HEK293 (cell line): ENCODE data around the gene PTH2.
A peak's percentile ranks its signal among the peaks of the same experiment; 100 is the strongest.

Experiments
- CTCF ChIA-PET: fragments of 350-600 bp; formaldehyde crosslinking; extraction: SDS; loops from one replicate; lab custom pipeline; 2021; ENCODE audit warnings: antibody characterized with exemption; lab: Yijun Ruan, JAX
- POLR2A ChIA-PET: fragments of 300-600 bp; formaldehyde crosslinking; extraction: SDS; loops from one replicate; lab custom pipeline; 2020; ENCODE audit warnings: antibody characterized with exemption, inconsistent platforms; lab: Yijun Ruan, JAX
- H3K27ac ChIP-seq: fragments of 200-500 bp; sonication (Bioruptor generic); 2 replicates; pipeline ENCODE4 v1.5.1; 2014; ENCODE audit warnings: low read depth, low read length, control low read depth, inconsistent platforms; ENCODE audit errors: extremely low read depth
- H3K36me3 ChIP-seq, 2 experiments: fragments of 200-500 bp in 1 of 2; sonication (Bioruptor generic) in 1 of 2; 1 replicate in 1 of 2; 2 replicates in 1 of 2; pipeline ENCODE4 v1.5.1; 2014 to 2017; ENCODE audit warnings: inconsistent platforms in 2 of 2, low read length in 2 of 2; ENCODE audit not compliant: control insufficient read depth in 2 of 2, insufficient read depth in 1 of 2
- H3K4me1 ChIP-seq: fragments of 200-500 bp; sonication (Bioruptor generic); 2 replicates; pipeline ENCODE4 v1.5.1; 2014; ENCODE audit warnings: mild to moderate bottlenecking, low read length, inconsistent platforms; ENCODE audit not compliant: control insufficient read depth, insufficient read depth
- H3K4me3 ChIP-seq: 2 replicates; pipeline ENCODE4 v1.5.1; 2011; ENCODE audit warnings: low read depth, mild to moderate bottlenecking, control low read depth, low read length, moderate library complexity
- H3K9me3 ChIP-seq: fragments of 200-500 bp; sonication (Bioruptor generic); 2 replicates; pipeline ENCODE4 v1.5.1; 2014; ENCODE audit warnings: low read depth, low read length, inconsistent platforms; ENCODE audit not compliant: control insufficient read depth, insufficient read depth
- AEBP2 ChIP-seq: fragments of 450-650 bp; formaldehyde crosslinking; IDR thresholded peaks from 2 replicates; pipeline ENCODE4 v1.5.1; 2016; ENCODE audit warnings: missing biosample characterization, missing genetic modification characterization, borderline replicate concordance
- OSR2 ChIP-seq: fragments of 450-650 bp; formaldehyde crosslinking; IDR thresholded peaks from 2 replicates; pipeline ENCODE4 v1.5.1; 2016; ENCODE audit warnings: missing biosample characterization, missing genetic modification characterization
- OVOL3 ChIP-seq: fragments of 450-650 bp; formaldehyde crosslinking; IDR thresholded peaks from 2 replicates; pipeline ENCODE4 v1.5.1; 2016; ENCODE audit warnings: missing biosample characterization, missing genetic modification characterization
- ZBTB44 ChIP-seq: fragments of 450-650 bp; IDR thresholded peaks from 2 replicates; pipeline ENCODE4 v1.5.1; 2018; ENCODE audit warnings: missing biosample characterization, mild to moderate bottlenecking, missing genetic modification characterization
- ZNF132 ChIP-seq: fragments of 450-650 bp; formaldehyde crosslinking; IDR thresholded peaks from 2 replicates; pipeline ENCODE4 v1.5.1; 2017; ENCODE audit warnings: missing biosample characterization, missing genetic modification characterization, borderline replicate concordance
- ZNF19 ChIP-seq: fragments of 450-650 bp; formaldehyde crosslinking; IDR thresholded peaks from 2 replicates; pipeline ENCODE4; 2016; ENCODE audit warnings: missing biosample characterization, missing genetic modification characterization, low read depth
- ZNF2 ChIP-seq: fragments of 450-650 bp; formaldehyde crosslinking; IDR thresholded peaks from 2 replicates; pipeline ENCODE4 v1.5.1; 2016; ENCODE audit warnings: missing biosample characterization, missing genetic modification characterization
- ZNF335 ChIP-seq: fragments of 450-650 bp; formaldehyde crosslinking; conservative IDR thresholded peaks from 2 replicates; pipeline ENCODE4 v1.5.1; 2016; ENCODE audit warnings: missing biosample characterization, missing genetic modification characterization
- ZNF362 ChIP-seq: fragments of 450-650 bp; formaldehyde crosslinking; IDR thresholded peaks from 2 replicates; pipeline ENCODE4 v1.5.1; 2016; ENCODE audit warnings: missing biosample characterization, missing genetic modification characterization
- ZNF394 ChIP-seq: fragments of 450-650 bp; formaldehyde crosslinking; IDR thresholded peaks from 2 replicates; pipeline ENCODE4 v1.5.1; 2016; ENCODE audit warnings: missing biosample characterization, missing genetic modification characterization, mild to moderate bottlenecking, moderate library complexity, borderline replicate concordance
- ZNF449 ChIP-seq: fragments of 450-650 bp; formaldehyde crosslinking; IDR thresholded peaks from 2 replicates; pipeline ENCODE4 v1.5.1; 2017; ENCODE audit warnings: missing biosample characterization, mild to moderate bottlenecking, missing genetic modification characterization, moderate library complexity
- ZNF677 ChIP-seq: fragments of 450-650 bp; IDR thresholded peaks from 2 replicates; pipeline ENCODE4 v1.5.0; 2018; ENCODE audit warnings: missing biosample characterization, mild to moderate bottlenecking, missing genetic modification characterization, moderate library complexity
- ZNF76 ChIP-seq: fragments of 450-650 bp; formaldehyde crosslinking; IDR thresholded peaks from 2 replicates; pipeline ENCODE4; 2016; ENCODE audit warnings: low read depth, missing biosample characterization, missing genetic modification characterization, borderline replicate concordance

PTH2 gene

GRCh38 chr19:49468746-49469447, 45.7 kb upstream of the PTH2 start (continued):
- TF ChIP-seq ZBTB44 (tag by site-specific recombination) (peak; percentile 72), ZNF394 (tag by site-specific recombination) (peak; percentile 54; the same call in 1 of the 2 replicates), ZNF335 (tag by site-specific recombination) (peak; percentile 83), OSR2 (peak; percentile 58; the same call in 1 of the 2 replicates), ZNF2 (tag by site-specific recombination) (no peak)

- CTCF ChIA-PET = no interaction called here
- 0 out of 2 replicates have a peak, but pooled peaks cover 5% of the 10 kb centered on the region for H3K4me1 ChIP-seq
- H3K4me3 ChIP-seq = no peak overlapping the region
- peaks cover 6 to 13% of the 10 kb centered on the region in 2 experiments; a peak in 2 of 3 replicates for H3K36me3 ChIP-seq
- no peak for TF ChIP-seq ZNF132 (tag by site-specific recombination)
- no peak for TF ChIP-seq ZNF677 (tag by site-specific recombination)
- TF ChIP-seq ZNF362 (tag by site-specific recombination) = no peak
- no peak for TF ChIP-seq OVOL3 (tag by site-specific recombination)
- TF ChIP-seq ZNF449 (tag by site-specific recombination) = no peak
- no peak for TF ChIP-seq ZNF19
- TF ChIP-seq, all 188 proteins: peak for 0
- Histone ChIP-seq H3K9me3 (no peaks in the 10 kb centered on the region), H3K27ac (peak overlapping the region; percentile 40; the same call in 1 of the 2 replicates)
- POLR2A ChIA-PET = no interaction called here
Observed at GRCh38 chr19:49468199-49468598, 45.0 kb upstream of the PTH2 start.

- ChIA-PET POLR2A (interaction anchor here (0.7 to 2.1 kb wide), 3 partner anchors 12 to 48 kb away, joined by 3 to 6 read pairs (median 3); partner anchors contain the start of genes ALDH16A1 and PIH1D1), CTCF (interaction anchor here (0.7 to 1.1 kb wide), 3 partner anchors 10 to 1451 kb away, joined by 3 to 10 read pairs (median 5); partner anchors contain the start of gene RUVBL2)
- Histone ChIP-seq H3K27ac (no peak overlapping the region), H3K9me3 (no peaks in the 10 kb centered on the region), H3K4me3 (no peak overlapping the region), H3K36me3 (peaks cover 7 to 13% of the 10 kb centered on the region in 2 experiments; a peak in 2 of 3 replicates), H3K4me1 (0 out of 2 replicates have a peak, but pooled peaks cover 5% of the 10 kb centered on the region)
- no peak for TF ChIP-seq AEBP2 (tag by site-specific recombination)
- TF ChIP-seq ZNF76 (tag by site-specific recombination) = peak; percentile 87
Observed at GRCh38 chr19:49465371-49465770, 42.1 kb upstream of the PTH2 start.
